ENCODE measurements around the gene ACTN4. TPM values are rescaled to one million over a fixed set of nuclear protein-coding genes. Genes with fewer than 3 reads are reported as not detected.

The ACTN4 gene
- total RNA-seq, 1 donor from 2014 or later: 454 TPM

DNA sequence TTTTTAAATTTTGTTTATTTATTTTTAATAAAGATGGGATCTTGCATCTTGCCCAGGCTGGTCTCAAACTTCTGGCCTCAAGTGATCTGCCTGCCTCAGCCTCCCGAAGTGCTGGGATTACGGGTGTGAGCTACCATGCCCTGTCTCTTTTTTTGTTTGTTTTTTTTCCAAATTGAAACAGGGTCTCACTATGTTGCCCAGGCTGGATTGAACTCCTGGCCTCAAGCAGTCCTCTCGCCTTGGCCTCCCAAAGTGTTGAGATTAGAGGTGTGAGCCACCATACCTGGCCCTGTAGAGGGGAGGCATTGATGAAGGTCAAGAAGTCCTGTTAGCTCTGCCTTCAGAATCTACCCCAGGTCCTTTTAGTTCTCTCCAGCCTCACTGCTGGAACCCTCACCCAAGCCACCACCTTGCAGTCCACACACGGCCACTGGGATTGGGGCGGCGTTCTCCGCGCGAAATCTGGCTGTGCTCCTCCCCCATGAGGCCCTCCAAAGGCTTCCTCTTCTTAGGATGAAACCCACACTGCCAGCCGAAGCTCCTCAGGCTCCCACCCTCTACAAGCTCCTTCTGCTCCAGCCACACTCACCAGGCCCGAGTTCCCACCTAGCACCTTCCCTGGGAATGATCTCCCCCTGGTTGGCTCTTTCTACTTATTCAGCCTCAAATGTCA is 34.9 kb downstream of the ACTN4 start:
- Histone ChIP-seq H3K4me1 (peaks cover 96% of the 10 kb centered on the region), H3K9me3 (no peaks in the 10 kb centered on the region), H3K27ac (peak overlapping the region; percentile 91), H3K36me3 (peaks cover 3% of the 10 kb centered on the region), H3K27me3 (ENCODE audit: low read depth) (no peaks in the 10 kb centered on the region), H3K4me3 (no peak overlapping the region)
- DNase-seq (no peak), ATAC-seq (no peak)
- intact Hi-C loops (cut with DNase I): no loop called here
- TF ChIP-seq CTCF (IDR thresholded peaks at IDR 0.05): no peak

DNA sequence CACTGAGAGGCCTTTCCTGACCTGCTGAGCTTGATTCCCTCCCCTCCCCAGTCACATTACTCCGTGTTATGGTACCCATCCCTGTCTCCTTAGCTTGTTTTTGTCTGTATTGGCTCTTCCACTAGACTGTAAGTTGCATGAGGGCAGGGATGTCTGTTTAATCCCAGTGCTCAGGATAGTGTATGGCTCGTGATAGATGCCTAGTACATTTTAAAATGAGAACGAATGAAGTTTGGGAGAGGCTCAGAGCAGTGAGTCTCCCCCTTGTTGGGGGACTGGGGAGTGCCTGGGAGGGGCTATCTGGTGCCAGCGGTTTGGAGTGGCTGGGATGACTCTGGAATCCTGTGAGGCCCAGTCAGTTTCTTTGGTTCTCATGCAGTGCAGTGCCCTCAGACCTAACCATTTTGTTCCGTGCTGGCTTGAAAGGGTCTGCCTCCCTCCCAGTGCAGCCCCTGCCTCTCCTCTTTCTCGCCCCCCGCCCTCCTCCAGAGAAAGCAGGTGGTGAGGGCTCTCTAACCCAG is 35.5 kb downstream of the ACTN4 start:
- intact Hi-C loops (cut with DNase I): no loop called here
- Histone ChIP-seq H3K36me3 (peaks cover 3% of the 10 kb centered on the region), H3K27ac (peak overlapping the region; percentile 91), H3K4me1 (peaks cover 96% of the 10 kb centered on the region), H3K4me3 (no peak overlapping the region), H3K9me3 (no peaks in the 10 kb centered on the region), H3K27me3 (ENCODE audit: low read depth) (no peaks in the 10 kb centered on the region)
- no peak for DNase-seq
- no peak for TF ChIP-seq CTCF (IDR thresholded peaks at IDR 0.05)
- peak in 1 of 2 donors; percentile 0 for ATAC-seq

DNA sequence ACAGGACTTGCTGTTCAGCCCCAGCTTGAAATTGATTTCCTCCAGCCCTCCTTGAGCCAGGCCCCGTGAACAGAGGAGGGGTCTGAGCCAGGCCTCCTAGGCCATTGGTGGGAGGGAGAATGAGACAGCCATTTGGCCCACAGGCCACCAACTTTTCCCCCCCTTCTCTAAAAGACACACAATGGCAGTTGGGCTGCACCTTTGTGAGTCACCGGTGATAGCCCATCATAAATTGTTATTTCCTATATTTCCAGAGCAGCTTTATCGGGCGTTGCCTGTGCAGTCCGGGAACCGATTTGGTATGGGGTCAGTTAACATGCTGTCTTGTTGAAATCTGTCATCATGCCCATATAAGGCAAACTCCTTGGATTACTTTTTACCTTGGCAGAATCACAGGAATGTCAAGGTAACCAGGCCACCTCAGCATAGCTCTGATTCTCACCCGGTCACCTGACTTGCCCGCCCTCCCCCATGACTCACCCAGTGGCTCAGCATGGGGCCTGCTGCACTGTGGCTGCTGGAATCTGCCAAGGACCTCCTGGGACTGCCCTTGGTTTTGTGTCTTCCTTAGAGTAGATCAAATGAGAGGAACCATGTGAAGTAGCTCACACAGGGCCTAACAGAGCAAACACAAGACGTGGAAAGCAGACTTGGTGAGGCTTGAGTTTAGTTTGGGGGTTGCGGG is 36.1 kb downstream of the ACTN4 start:
- H3K27me3 ChIP-seq (ENCODE audit: low read depth): no peaks in the 10 kb centered on the region
- no peak overlapping the region for H3K4me3 ChIP-seq
- ATAC-seq: peak; percentile 94
- peaks cover 96% of the 10 kb centered on the region for H3K4me1 ChIP-seq
- peak overlapping the region; percentile 91 for H3K27ac ChIP-seq
- intact Hi-C loops (cut with DNase I): no loop called here
- peak; percentile 90 for DNase-seq
- peaks cover 3% of the 10 kb centered on the region for H3K36me3 ChIP-seq
- no peaks in the 10 kb centered on the region for H3K9me3 ChIP-seq
- TF ChIP-seq CTCF (IDR thresholded peaks at IDR 0.05): no peak

GRCh38 chr19:38684078-38684861 is 36.8 kb downstream of the ACTN4 start:
- H3K9me3 ChIP-seq: no peaks in the 10 kb centered on the region
- peaks cover 3% of the 10 kb centered on the region for H3K36me3 ChIP-seq
- peak overlapping the region; percentile 91 for H3K27ac ChIP-seq
- no peak for TF ChIP-seq CTCF (IDR thresholded peaks at IDR 0.05)
- intact Hi-C loops (cut with DNase I): no loop called here
- DNase-seq (peak; percentile 80), ATAC-seq (peak; percentile 75 to 78)
- peaks cover 97% of the 10 kb centered on the region for H3K4me1 ChIP-seq
- no peaks in the 10 kb centered on the region for H3K27me3 ChIP-seq (ENCODE audit: low read depth)
- H3K4me3 ChIP-seq: no peak overlapping the region

DNA sequence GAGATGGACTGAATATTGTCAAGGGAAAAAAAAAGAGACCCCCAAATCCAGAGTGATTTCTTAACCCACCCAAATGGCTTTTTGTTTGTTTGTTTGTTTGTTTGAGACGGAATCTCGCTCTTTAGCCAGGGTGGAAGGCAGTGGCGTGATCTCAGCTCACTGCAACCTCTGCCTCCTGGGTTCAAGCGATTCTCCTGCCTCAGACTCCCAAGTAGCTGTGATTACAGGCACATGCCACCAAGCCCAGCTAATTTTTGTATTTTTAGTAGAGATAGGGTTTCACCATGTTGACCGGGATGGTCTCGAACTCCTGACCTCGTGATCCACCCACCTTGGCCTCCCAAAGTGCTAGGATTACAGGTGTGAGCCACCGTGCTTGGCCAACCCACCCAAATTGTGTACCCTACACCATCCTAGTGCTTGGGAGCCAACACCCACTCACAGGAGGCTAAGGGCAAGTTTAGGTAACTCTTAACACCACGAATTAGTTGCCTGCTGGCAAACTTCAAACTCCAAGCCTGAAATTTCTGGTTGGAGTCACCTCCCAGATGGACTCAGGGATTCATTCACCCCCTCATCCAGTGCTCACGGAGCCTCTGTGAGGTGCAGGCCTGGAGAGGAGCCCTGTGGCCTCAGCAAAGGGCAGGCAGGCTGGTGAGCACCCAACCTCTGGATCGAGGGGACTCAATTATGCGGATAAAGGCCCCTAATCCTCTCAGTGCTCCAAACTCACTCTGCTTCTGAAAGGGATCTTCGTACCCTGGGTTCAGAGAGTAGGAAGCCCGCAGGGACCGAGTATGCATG is 37.6 kb downstream of the ACTN4 start:
- Histone ChIP-seq H3K36me3 (no peaks in the 10 kb centered on the region), H3K4me3 (no peak overlapping the region), H3K27ac (peak overlapping the region; percentile 91), H3K27me3 (ENCODE audit: low read depth) (no peaks in the 10 kb centered on the region), H3K4me1 (peaks cover 98% of the 10 kb centered on the region), H3K9me3 (no peaks in the 10 kb centered on the region)
- DNase-seq (no peak), ATAC-seq (no peak)
- TF ChIP-seq CTCF (IDR thresholded peaks at IDR 0.05): no peak
- intact Hi-C loops (cut with DNase I): no loop called here
